Measurements from ENCODE around the gene ITSN2. TPM values are rescaled to one million over a fixed set of nuclear protein-coding genes. Genes with fewer than 3 reads are reported as not detected.

ITSN2 gene
- total RNA-seq, 2 donors from 2014 or later, result 12.6 to 16.8 TPM

DNA sequence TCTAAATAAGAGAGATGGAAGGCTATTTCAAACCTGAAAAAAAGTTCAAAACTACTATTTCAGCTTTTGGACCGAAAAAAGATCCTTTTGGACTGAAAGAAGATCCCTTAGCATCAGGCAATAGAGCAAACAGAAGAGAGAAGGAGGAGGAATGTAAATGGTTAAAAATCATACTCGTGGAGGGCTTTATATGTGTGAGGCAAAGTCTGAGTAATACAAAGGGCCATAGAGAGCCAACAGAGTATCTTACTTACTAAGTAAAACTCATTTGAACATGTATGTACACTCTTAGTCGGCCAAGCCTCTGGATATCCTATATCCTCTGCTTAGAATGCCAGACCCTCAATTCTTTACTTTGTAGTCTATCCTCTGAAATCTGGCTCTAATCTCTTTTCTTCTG, 55.7 kb downstream of the ITSN2 start:
- WGBS, 2 experiments (ENCODE audit: insufficient coverage in 1 of 2, insufficient read length in 1 of 2), result 91 to 92% methylated on average over 3 of the region's 3 CpGs
- no peaks in the 10 kb centered on the region for H3K9me3 Mint-ChIP-seq

DNA sequence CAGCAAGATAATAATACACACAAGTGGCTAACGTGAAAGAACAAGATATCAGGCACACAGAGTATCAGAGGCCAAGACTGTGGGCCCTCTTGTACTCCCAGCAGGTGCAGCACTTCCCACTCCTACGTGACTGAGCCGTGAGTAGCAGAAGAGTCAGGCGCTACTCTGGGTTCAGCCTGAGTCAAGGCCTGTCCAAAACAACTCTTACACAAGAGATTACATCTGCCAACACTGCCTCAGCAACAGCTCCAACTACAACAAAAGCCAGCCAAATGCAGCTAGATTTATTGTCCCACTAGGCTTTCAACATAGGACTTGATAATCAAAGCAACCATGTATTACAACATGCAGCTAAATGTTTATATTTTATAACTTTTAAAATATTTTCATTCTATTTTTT, 56.2 kb downstream of the ITSN2 start:
- WGBS, 2 experiments (ENCODE audit: insufficient coverage in 1 of 2, insufficient read length in 1 of 2), result 72 to 77% methylated on average over 4 of the region's 4 CpGs
- Mint-ChIP-seq H3K4me3 (no peak overlapping the region), H3K36me3 (ENCODE audit: low read depth) (peaks cover 46% of the 10 kb centered on the region), H3K4me1 (no peaks in the 10 kb centered on the region), H3K27me3 (ENCODE audit: insufficient read depth) (no peaks in the 10 kb centered on the region), H3K9me3 (no peaks in the 10 kb centered on the region), H3K27ac (no peak overlapping the region)
- DNase-seq, result no peak
- H3K9me3 ChIP-seq (ENCODE audit: control insufficient read depth, low read length), result no peaks in the 10 kb centered on the region
- H3K9ac ChIP-seq (ENCODE audit: extremely low read depth, low read length, poor library complexity, severe bottlenecking), result no peak overlapping the region
- TF ChIP-seq, protein P1, sequence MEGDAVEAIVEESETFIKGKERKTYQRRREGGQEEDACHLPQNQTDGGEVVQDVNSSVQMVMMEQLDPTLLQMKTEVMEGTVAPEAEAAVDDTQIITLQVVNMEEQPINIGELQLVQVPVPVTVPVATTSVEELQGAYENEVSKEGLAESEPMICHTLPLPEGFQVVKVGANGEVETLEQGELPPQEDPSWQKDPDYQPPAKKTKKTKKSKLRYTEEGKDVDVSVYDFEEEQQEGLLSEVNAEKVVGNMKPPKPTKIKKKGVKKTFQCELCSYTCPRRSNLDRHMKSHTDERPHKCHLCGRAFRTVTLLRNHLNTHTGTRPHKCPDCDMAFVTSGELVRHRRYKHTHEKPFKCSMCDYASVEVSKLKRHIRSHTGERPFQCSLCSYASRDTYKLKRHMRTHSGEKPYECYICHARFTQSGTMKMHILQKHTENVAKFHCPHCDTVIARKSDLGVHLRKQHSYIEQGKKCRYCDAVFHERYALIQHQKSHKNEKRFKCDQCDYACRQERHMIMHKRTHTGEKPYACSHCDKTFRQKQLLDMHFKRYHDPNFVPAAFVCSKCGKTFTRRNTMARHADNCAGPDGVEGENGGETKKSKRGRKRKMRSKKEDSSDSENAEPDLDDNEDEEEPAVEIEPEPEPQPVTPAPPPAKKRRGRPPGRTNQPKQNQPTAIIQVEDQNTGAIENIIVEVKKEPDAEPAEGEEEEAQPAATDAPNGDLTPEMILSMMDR (conservative IDR thresholded peaks at IDR 0.05), result no peak
- peaks cover 18% of the 10 kb centered on the region for H3K36me3 ChIP-seq (ENCODE audit: control insufficient read depth, insufficient read depth, low read length)
- no peak overlapping the region for H3K27ac ChIP-seq (ENCODE audit: low read depth, low read length)
- no peaks in the 10 kb centered on the region for H3K4me1 ChIP-seq (ENCODE audit: control insufficient read depth, insufficient read depth, low read length)
- no peak overlapping the region for H3K4me3 ChIP-seq (ENCODE audit: low read length)
- no peaks in the 10 kb centered on the region for H3K27me3 ChIP-seq (ENCODE audit: control insufficient read depth, insufficient read depth, low read length, poor library complexity, severe bottlenecking)

More for the DNA sequence above, 55.7 kb downstream of the ITSN2 start:
- TF ChIP-seq, protein P1 (conservative IDR thresholded peaks at IDR 0.05), result no peak
- no peak overlapping the region for H3K27ac ChIP-seq (ENCODE audit: low read depth, low read length)
- no peaks in the 10 kb centered on the region for H3K27me3 Mint-ChIP-seq (ENCODE audit: insufficient read depth)
- H3K36me3 Mint-ChIP-seq (ENCODE audit: low read depth), result peaks cover 47% of the 10 kb centered on the region
- no peak overlapping the region for H3K27ac Mint-ChIP-seq
- H3K4me1 ChIP-seq (ENCODE audit: control insufficient read depth, insufficient read depth, low read length), result no peaks in the 10 kb centered on the region
- H3K4me3 ChIP-seq (ENCODE audit: low read length), result no peak overlapping the region
- no peak overlapping the region for H3K4me3 Mint-ChIP-seq
- H3K27me3 ChIP-seq (ENCODE audit: control insufficient read depth, insufficient read depth, low read length, poor library complexity, severe bottlenecking), result no peaks in the 10 kb centered on the region
- H3K9ac ChIP-seq (ENCODE audit: extremely low read depth, low read length, poor library complexity, severe bottlenecking), result no peak overlapping the region
- H3K36me3 ChIP-seq (ENCODE audit: control insufficient read depth, insufficient read depth, low read length), result peaks cover 16% of the 10 kb centered on the region
- DNase-seq, result no peak
- no peaks in the 10 kb centered on the region for H3K4me1 Mint-ChIP-seq
- H3K9me3 ChIP-seq (ENCODE audit: control insufficient read depth, low read length), result no peaks in the 10 kb centered on the region

DNA sequence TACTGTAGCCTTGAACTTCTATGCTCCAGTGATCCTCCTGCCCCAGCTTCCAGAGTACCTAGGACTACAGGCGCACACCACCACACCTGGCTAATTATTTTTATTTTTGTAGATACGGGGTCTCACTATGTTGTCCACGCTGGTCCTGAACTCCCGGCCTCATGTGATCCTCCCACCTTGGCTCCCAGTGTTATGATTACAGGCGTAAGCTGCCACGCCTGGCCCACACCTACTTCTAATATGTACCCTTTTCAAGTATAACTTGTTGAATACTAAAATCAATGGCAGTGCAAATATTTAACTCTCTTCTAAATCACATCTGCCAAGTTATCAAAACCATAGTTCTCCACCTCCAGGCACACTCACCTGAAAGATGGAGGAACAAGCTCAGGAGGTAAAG, 58.7 kb downstream of the ITSN2 start:
- H3K27ac Mint-ChIP-seq, result no peak overlapping the region
- H3K27me3 ChIP-seq (ENCODE audit: control insufficient read depth, insufficient read depth, low read length, poor library complexity, severe bottlenecking), result no peaks in the 10 kb centered on the region

More for the DNA sequence above, 58.7 kb downstream of the ITSN2 start:
- H3K9me3 ChIP-seq (ENCODE audit: control insufficient read depth, low read length), result no peaks in the 10 kb centered on the region
- TF ChIP-seq, protein P1 (conservative IDR thresholded peaks at IDR 0.05), result no peak
- Mint-ChIP-seq H3K36me3 (ENCODE audit: low read depth) (peaks cover 47% of the 10 kb centered on the region), H3K27me3 (ENCODE audit: insufficient read depth) (no peaks in the 10 kb centered on the region), H3K4me1 (no peaks in the 10 kb centered on the region), H3K9me3 (no peaks in the 10 kb centered on the region), H3K4me3 (no peak overlapping the region)
- DNase-seq, result no peak
- no peak overlapping the region for H3K4me3 ChIP-seq (ENCODE audit: low read length)
- WGBS, 2 experiments (ENCODE audit: insufficient coverage in 1 of 2, insufficient read length in 1 of 2), result 95% methylated on average over 6 of the region's 6 CpGs; no CpG with 5 or more reads in 1 of the 2 experiments
- no peaks in the 10 kb centered on the region for H3K4me1 ChIP-seq (ENCODE audit: control insufficient read depth, insufficient read depth, low read length)
- peaks cover 28% of the 10 kb centered on the region for H3K36me3 ChIP-seq (ENCODE audit: control insufficient read depth, insufficient read depth, low read length)
- no peak overlapping the region for H3K9ac ChIP-seq (ENCODE audit: extremely low read depth, low read length, poor library complexity, severe bottlenecking)
- H3K27ac ChIP-seq (ENCODE audit: low read depth, low read length), result no peak overlapping the region

Measured in endodermal cell (in vitro differentiated cells).